Mesothelial cell of epicardium (in vitro differentiated cells): Measurements from ENCODE around the gene ATP8B2. TPM values are rescaled to one million over a fixed set of nuclear protein-coding genes. Genes with fewer than 3 reads are reported as not detected.
"Not testable (repeated sequence)": the region's sequence is repeated elsewhere in the genome, so short reads cannot be mapped to it uniquely, and the experiment has no call there.

Experiments used
- DNase-seq, 2 experiments: peaks; one replicate each; pipeline ENCODE4 v3.0.0; 2021; ENCODE audit warnings: low spot score in 2 of 2; ENCODE audit not compliant: unreplicated experiment in 2 of 2
- H3K27ac Mint-ChIP-seq: 2 replicates; pipeline ENCODE4 v1.8.0; 2021; ENCODE audit warnings: mixed read lengths
- H3K27me3 Mint-ChIP-seq: 2 replicates; pipeline ENCODE4 v1.8.0; 2021; ENCODE audit warnings: low read depth, mixed read lengths
- H3K36me3 Mint-ChIP-seq: 2 replicates; pipeline ENCODE4 v1.8.0; 2021; ENCODE audit warnings: mixed read lengths
- H3K4me1 Mint-ChIP-seq: 2 replicates; pipeline ENCODE4 v1.8.0; 2021; ENCODE audit warnings: mixed read lengths
- H3K4me3 Mint-ChIP-seq: 2 replicates; pipeline ENCODE4 v1.8.0; 2021; ENCODE audit warnings: mild to moderate bottlenecking, moderate library complexity, mixed read lengths
- H3K9me3 Mint-ChIP-seq: 2 replicates; pipeline ENCODE4 v1.8.0; 2021; ENCODE audit warnings: mixed read lengths
- total RNA-seq: library from RNA; stranded (reverse); gene quantifications from 3 replicates; pipeline ENCODE4 v1.2.1, GENCODE V29; 2021
- TF ChIP-seq, protein P1 (sequence below): fragments of 200-600 bp; sonication (generic); IDR thresholded peaks from one replicate; pipeline ENCODE4 v1.5.0; 2021; ENCODE audit warnings: antibody characterized with exemption; ENCODE audit not compliant: unreplicated experiment

Gene ATP8B2
- total RNA-seq, 1 donor from 2014 or later, result 38.6 TPM

DNA sequence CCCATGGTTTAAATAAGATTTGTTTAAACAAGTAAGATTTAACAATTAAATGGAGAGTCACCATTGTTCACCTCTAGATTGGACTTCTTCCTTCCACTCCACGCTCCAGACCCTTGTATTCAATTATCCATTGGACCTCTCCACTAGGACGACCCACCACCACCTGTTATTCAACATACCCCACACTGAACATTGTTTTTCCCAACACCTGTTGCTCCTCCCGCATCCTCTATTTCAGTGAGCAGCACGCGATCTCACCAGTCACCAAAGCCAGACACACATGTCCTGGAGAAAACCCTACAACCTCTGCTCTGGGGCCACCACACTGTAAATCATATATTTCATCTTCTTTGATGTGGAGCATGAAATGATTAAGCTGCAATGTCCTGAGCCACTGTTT is 28.6 kb downstream of the ATP8B2 start:
- Mint-ChIP-seq H3K27me3 (peaks cover 27% of the 10 kb centered on the region), H3K27ac (no peak overlapping the region), H3K4me1 (peaks cover 25% of the 10 kb centered on the region), H3K4me3 (peak overlapping the region; percentile 76), H3K36me3 (peaks cover 6% of the 10 kb centered on the region), H3K9me3 (no peaks in the 10 kb centered on the region)
- TF ChIP-seq, protein P1, sequence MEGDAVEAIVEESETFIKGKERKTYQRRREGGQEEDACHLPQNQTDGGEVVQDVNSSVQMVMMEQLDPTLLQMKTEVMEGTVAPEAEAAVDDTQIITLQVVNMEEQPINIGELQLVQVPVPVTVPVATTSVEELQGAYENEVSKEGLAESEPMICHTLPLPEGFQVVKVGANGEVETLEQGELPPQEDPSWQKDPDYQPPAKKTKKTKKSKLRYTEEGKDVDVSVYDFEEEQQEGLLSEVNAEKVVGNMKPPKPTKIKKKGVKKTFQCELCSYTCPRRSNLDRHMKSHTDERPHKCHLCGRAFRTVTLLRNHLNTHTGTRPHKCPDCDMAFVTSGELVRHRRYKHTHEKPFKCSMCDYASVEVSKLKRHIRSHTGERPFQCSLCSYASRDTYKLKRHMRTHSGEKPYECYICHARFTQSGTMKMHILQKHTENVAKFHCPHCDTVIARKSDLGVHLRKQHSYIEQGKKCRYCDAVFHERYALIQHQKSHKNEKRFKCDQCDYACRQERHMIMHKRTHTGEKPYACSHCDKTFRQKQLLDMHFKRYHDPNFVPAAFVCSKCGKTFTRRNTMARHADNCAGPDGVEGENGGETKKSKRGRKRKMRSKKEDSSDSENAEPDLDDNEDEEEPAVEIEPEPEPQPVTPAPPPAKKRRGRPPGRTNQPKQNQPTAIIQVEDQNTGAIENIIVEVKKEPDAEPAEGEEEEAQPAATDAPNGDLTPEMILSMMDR, result no peak
- no peak for DNase-seq

DNA sequence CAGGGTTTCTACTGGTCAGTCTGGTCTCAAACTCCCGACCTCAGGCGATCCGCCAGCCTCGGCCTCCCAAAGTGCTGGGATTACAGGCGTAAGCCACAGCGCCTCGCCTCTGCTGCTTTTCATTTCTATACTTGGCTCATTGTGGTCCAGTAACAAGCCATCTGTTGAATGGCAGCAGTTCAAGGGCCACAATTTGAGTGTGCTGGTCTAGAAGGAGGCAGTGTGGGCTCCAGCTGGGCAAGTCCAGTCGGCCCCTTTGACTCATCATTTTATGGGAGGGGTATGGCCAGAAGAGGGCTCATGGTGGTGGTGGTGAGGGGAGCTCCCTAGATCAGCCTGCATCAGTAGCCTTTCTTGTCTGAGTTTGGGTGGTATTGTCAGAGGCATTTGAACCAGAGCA is 33.2 kb downstream of the ATP8B2 start:
- DNase-seq, result no peak
- H3K4me1 Mint-ChIP-seq, result peaks cover 6% of the 10 kb centered on the region

DNA sequence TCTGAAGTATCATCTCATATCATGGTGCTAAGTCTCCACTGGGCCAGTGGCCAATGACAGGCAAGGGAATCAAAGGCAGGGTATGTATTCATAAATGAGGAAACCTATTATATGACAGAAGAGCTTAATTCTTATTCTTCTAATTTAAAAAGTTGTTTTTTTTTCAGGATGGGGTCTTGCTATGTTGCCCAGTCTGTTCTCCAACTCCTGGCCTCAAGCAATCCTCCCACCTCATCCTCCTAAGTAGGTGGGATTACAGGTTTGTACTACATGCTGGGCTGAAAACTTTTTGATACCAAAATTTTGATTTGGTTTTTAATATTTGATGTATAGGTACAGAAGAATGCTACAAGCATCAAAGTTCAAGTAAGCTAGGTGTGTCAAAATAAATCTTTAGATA is 35.0 kb downstream of the ATP8B2 start:
- H3K4me1 Mint-ChIP-seq, result no peaks in the 10 kb centered on the region
- H3K4me3 Mint-ChIP-seq, result no peak overlapping the region
- no peaks in the 10 kb centered on the region for H3K36me3 Mint-ChIP-seq
- TF ChIP-seq, protein P1, result no peak
- no peak overlapping the region for H3K27ac Mint-ChIP-seq
- H3K27me3 Mint-ChIP-seq, result peaks cover 4% of the 10 kb centered on the region
- DNase-seq, result no peak
- no peaks in the 10 kb centered on the region for H3K9me3 Mint-ChIP-seq

More for the DNA sequence above, 33.2 kb downstream of the ATP8B2 start:
- H3K27me3 Mint-ChIP-seq, result peaks cover 16% of the 10 kb centered on the region
- no peak overlapping the region for H3K27ac Mint-ChIP-seq
- no peaks in the 10 kb centered on the region for H3K36me3 Mint-ChIP-seq
- H3K9me3 Mint-ChIP-seq, result no peaks in the 10 kb centered on the region
- TF ChIP-seq, protein P1, result no peak
- H3K4me3 Mint-ChIP-seq, result no peak overlapping the region

DNA sequence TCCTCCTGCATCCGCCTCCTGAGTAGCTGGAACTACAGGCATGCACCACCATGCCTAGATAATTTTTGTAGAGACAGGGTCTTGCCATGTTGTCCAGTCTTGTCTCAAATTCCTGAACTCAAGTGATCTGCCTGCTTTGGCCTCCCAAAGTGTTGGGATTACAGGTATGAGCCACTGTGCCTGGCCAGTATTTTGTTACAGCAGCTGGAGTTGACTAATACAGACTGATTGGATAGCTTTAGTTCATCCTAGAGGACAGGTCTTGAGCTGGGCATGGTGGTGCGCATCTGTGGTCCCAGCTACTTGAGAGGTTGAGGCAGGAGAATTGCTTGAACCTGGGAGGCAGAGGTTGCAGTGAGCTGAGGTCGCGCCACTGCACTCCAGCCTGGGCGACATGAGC is 35.6 kb downstream of the ATP8B2 start:
- not testable (repeated sequence) for DNase-seq, H3K4me1 Mint-ChIP-seq

DNA sequence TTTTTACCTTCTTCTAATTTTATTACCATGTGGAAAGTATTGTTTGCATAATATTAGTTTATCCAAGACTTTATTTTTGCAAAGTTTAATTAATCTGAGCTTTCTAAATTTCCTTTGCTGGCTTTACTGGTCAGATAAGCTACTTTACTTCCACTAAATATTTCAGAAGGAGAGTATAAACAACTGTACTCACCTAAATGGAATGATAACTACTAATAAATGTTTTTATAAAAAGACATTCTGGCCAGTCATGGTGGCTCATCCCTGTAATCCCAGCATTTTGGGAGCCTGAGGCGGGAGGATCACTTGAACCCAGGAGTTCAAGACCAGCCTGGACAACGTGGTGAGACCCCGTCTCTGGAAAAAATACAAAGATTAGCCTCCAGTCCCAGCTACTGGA is 36.0 kb downstream of the ATP8B2 start:
- DNase-seq, result no peak
- Mint-ChIP-seq H3K4me3 (no peak overlapping the region), H3K27me3 (peaks cover 4% of the 10 kb centered on the region), H3K36me3 (no peaks in the 10 kb centered on the region), H3K4me1 (no peaks in the 10 kb centered on the region), H3K9me3 (no peaks in the 10 kb centered on the region), H3K27ac (no peak overlapping the region)
- TF ChIP-seq, protein P1, result no peak

More for the DNA sequence above, 35.6 kb downstream of the ATP8B2 start:
- H3K27me3 Mint-ChIP-seq, H3K36me3 Mint-ChIP-seq, H3K4me3 Mint-ChIP-seq, H3K9me3 Mint-ChIP-seq, H3K27ac Mint-ChIP-seq: not testable (repeated sequence)

DNA sequence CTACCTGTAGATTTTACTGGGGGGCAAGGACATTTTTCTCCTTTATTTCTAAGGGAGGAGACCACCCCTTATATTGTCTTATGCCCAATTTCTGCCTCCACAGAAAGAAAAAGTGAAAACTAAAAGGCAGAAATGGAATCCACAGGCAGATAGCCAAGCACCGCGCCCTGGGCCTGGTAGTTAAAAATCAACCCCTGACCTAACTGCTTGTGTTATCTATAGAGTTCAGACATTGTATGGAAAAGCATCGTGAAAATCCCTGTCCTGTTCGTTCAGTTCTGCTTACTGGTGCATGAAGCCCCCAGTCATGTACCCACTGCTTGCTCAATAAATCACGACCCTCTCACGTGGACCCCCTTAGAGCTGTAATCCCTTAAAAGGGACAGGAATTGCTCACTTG is 46.1 kb downstream of the ATP8B2 start:
- peaks cover 2% of the 10 kb centered on the region for H3K4me1 Mint-ChIP-seq
- H3K4me3 Mint-ChIP-seq, result no peak overlapping the region
- no peak overlapping the region for H3K27ac Mint-ChIP-seq
- H3K27me3 Mint-ChIP-seq, result no peaks in the 10 kb centered on the region
- DNase-seq, result no peak
- no peaks in the 10 kb centered on the region for H3K9me3 Mint-ChIP-seq
- H3K36me3 Mint-ChIP-seq, result no peaks in the 10 kb centered on the region
- TF ChIP-seq, protein P1, result no peak

DNA sequence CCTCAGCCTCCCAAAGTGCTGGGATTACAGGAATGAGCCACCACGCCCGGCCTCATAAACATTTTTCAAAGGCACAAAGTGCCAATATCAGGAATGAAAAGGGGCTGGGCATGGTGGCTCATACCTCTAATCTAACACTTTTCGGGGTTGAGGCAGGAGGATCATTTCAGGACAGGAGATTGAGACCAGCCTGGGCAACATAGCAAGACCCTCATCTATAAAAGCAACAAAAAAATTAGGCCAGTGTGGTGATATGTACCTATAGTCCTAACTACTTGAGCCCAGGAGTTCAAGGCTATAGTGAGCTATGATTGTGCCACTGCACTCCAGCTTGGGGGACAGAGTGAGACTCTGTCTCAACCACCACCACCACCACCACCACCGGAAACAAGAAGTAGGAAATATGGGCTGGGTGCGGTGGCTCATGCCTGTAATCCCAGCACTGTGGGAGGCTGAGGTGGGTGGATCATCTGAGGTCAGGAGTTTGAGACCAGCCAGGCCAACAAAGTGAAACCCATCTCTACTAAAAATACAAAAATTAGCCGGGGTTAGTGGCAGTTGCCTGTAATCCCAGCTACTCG is 48.5 kb downstream of the ATP8B2 start:
- H3K27me3 Mint-ChIP-seq, H3K4me3 Mint-ChIP-seq, H3K4me1 Mint-ChIP-seq, H3K27ac Mint-ChIP-seq, H3K9me3 Mint-ChIP-seq, H3K36me3 Mint-ChIP-seq, DNase-seq: not testable (repeated sequence)
